HPDE6-E6E7 (cell line): ENCODE measurements around the gene HHATL.
A peak's percentile ranks its signal among the peaks of the same experiment; 100 is the strongest.

Experiments used
- DNase-seq: peaks from one replicate; pipeline ENCODE4 v3.0.0; 2011; ENCODE audit warnings: missing footprints; ENCODE audit errors: extremely low spot score

The HHATL gene

GRCh38 chr3:42712688-42713372, 10.2 kb upstream of the HHATL start:
- no peak for DNase-seq

- DNase-seq = no peak
These were observed 9.7 kb upstream of the HHATL start for GRCh38 chr3:42712344-42712648.

GRCh38 chr3:42711491-42712343, 9.1 kb upstream of the HHATL start:
- no peak for DNase-seq

- DNase-seq = no peak
These were observed 7.9 kb upstream of the HHATL start for GRCh38 chr3:42710323-42711021.

GRCh38 chr3:42709621-42710020, 7.0 kb upstream of the HHATL start:
- no peak for DNase-seq

GRCh38 chr3:42708611-42709151, 6.1 kb upstream of the HHATL start:
- DNase-seq = no peak

- no peak for DNase-seq
These were observed 5.2 kb upstream of the HHATL start for GRCh38 chr3:42707620-42708355.

- DNase-seq = no peak
These were observed 4.4 kb upstream of the HHATL start for GRCh38 chr3:42706721-42707619.

GRCh38 chr3:42705962-42706585, 3.5 kb upstream of the HHATL start:
- no peak for DNase-seq

- DNase-seq = no peak
These were observed 2.6 kb upstream of the HHATL start for GRCh38 chr3:42705058-42705767.

GRCh38 chr3:42704136-42704841, 1.7 kb upstream of the HHATL start:
- no peak for DNase-seq

- no peak for DNase-seq
These were observed 1.1 kb upstream of the HHATL start for GRCh38 chr3:42703695-42704025.

GRCh38 chr3:42702982-42703694, 540 bp upstream of the HHATL start:
- DNase-seq = no peak

GRCh38 chr3:42701371-42702065, 1.1 kb downstream of the HHATL start:
- DNase-seq = peak; percentile 17

GRCh38 chr3:42700366-42701288, 2.0 kb downstream of the HHATL start:
- no peak for DNase-seq

- DNase-seq = no peak
These were observed 3.1 kb downstream of the HHATL start for GRCh38 chr3:42699511-42699971.

- DNase-seq = no peak
These were observed 3.7 kb downstream of the HHATL start for GRCh38 chr3:42698911-42699230.
